H1 (cell line): ENCODE results near the gene HAND1. TPM values are rescaled to one million over a fixed set of nuclear protein-coding genes. Genes with fewer than 3 reads are reported as not detected.

Source experiments
- BACH1 ChIP-seq: IDR thresholded peaks from 2 replicates; pipeline ENCODE4 v1.6.1; 2012; ENCODE audit warnings: low read length, improper control_type of control experiment
- CHD1 ChIP-seq: IDR thresholded peaks from 2 replicates; pipeline ENCODE4 v1.6.1; 2012; ENCODE audit warnings: low read depth, low read length, improper control_type of control experiment
- GTF2F1 ChIP-seq: IDR thresholded peaks from 2 replicates; pipeline ENCODE4 v1.6.1; 2012; ENCODE audit warnings: low read depth, low read length, improper control_type of control experiment, borderline replicate concordance
- YY1 ChIP-seq: IDR thresholded peaks from 2 replicates; pipeline ENCODE4 v1.6.1; 2011; ENCODE audit warnings: low read depth, mild to moderate bottlenecking, low read length
- polyA plus RNA-seq, 7 experiments: library from polyadenylated mRNA; depleted of rRNA in 3 of 7; stranded (reverse) in 5 of 7; unstranded in 2 of 7; fragments of >200 nt in 5 of 7; fragments of 200-250 nt in 2 of 7; gene quantifications; 1 replicate in 5 of 7; 2 replicates in 1 of 7; 4 replicates in 1 of 7; pipeline versions ENCODE4 v1.2.1 to v1.2.3, GENCODE V29; 2011 to 2013; ENCODE audit warnings: missing spikeins in 2 of 7, mixed read lengths in 2 of 7
- total RNA-seq: library from RNA; stranded (reverse); fragmentation: NEBNext Ultra II Directional; extraction: Animal tissue kit (Norgen Biotek cat#: 25700); gene quantifications from 2 replicates; pipeline ENCODE4 v1.2.1, GENCODE V29; 2021

Gene HAND1
- total and polyA plus RNA-seq, 2 of the 8 experiments (the other 6 are each of a cell fraction or from before 2014, with no cell fraction given), result 0.06 TPM; not detected in 1

DNA sequence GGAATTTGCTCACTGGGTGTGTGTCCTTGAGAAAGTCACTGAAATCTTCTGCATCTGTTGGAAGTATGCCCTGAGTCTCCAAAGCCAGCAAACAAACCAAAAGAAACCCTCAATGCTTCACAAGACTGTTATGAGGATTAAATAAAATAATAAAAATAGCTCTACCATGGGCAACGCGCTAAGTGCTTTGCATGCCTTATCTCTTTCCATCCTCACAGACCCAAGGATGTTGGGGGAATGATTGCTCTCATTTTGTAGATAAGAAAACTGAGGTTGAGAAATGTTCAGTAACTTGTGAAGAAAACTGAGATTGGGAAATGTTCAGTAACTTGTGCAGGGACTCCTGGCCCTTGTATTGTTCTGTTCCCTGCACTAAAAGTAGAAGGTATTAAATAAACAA, 7.9 kb downstream of the HAND1 start (continued):
- TF ChIP-seq BACH1 (no peak), YY1 (no peak), CHD1 (no peak), GTF2F1 (no peak)
